Brain pericyte (primary cell): Measurements from ENCODE around the gene KLHL26.

ENCODE experiments used
- DNase-seq: peaks from one replicate; pipeline ENCODE4 v3.0.0-alpha.2; 2012; ENCODE audit warnings: low read depth, low spot score

KLHL26 gene

DNA sequence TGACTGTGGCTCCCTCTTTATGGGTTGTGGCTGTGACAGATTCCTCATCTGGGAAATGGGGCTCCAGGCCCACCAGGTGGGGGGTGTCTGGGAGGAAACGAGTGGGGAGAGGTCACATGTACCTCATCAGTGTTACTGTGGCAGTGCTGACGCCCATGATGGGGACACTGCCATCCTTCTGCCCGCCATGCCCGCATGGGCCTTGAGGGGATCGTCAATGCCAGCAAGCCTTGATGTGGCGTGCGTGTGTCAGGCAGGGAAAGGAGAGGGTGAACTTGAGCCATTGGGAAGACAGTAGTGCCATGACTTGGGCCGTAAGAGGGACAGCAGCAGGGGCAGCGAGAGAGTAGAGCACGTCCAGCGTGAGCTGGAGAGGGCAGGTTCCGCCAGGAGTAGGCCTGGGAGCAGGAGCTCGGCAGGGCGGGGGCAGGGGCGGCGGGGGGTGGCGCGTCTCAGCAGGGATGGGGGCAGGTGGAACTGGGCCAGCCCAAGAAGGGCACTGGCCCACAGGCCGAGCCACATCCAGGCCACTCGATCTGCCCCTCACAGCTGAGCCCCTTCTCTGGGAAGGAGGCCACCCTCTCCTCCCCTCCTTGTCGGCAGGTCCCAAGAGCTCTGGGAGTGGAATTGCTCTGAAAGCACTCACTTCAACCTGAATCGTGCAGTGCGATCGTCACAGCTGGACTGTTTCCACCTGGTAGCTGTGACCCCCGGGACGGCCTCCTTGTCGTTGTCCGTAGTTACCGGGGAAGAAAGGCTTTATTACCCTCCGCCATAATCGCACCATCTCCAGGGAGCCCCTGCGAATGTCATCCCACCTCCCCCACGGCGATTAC is 9.9 kb downstream of the KLHL26 start:
- DNase-seq: no peak

- no peak for DNase-seq
Observed at GRCh38 chr19:18647371-18647767, 10.5 kb downstream of the KLHL26 start.

DNA sequence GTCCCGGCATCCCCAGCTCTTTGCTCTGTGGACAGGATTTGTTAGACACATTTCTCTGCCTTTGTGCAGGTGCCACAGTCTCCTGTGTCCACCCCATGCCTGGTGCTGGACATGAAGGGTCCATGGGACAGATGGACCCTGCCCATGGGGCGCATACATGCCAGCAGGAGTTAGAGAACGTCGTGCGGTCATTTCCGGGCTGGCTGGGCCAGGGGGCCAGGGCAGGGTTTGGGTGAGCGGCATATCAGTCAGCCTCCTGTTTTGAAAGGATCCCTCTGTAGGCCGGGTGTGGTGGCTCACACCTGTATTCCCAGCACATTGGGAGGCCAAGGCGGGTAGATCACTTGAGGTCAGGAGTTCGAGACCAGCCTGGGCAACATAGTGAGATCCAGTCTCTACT is 11.0 kb downstream of the KLHL26 start:
- DNase-seq: no peak

GRCh38 chr19:18648973-18649315 is 12.1 kb downstream of the KLHL26 start:
- DNase-seq: no peak

- peak; percentile 58 for DNase-seq
Observed at GRCh38 chr19:18649371-18650020, 12.7 kb downstream of the KLHL26 start.

DNA sequence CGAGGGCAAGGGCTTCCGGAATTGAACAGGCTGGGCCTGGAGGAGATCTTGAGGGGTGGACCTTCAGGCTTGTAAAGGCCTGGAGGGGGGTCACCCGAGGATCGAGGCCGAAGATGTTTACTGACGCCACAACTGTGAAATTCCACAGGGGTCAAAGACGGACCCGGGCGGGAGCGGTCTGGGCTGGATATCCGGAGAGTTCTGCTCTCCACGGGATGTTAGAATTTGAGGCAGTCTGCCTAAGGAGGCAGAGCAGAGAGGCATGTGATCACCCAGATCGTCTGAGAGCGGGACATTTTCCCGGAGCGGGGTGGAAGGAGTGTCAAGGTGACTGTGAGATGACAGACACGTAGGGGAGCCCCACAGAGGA is 13.2 kb downstream of the KLHL26 start:
- no peak for DNase-seq

DNA sequence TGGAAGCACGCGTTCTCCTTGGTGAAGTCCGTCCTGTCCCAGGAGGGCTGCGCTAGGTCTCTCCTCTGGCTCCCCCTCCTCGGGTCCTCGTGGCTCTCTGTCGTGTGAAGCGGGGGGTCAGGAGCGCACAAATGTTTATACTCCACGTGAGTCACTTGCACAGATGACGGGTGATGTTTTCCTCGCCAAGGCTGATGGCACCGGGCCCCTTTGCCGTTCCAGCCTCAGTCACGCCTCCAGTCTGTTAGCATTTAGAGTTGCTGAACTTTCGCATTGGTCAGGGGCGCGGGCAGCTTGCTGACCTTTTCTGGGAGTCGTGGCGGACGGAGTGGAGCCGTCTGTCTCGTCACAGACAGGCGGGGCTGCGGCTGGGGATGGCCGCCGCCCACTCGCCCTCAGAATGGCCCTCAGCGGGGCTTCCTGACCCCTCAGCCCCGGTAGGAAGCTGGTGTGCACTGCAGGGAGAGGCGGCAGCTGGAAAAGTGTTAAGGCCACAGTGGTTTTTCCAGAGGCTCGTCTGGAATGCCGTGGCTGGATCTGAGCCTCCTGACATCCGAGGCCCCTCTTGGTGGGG is 13.7 kb downstream of the KLHL26 start:
- DNase-seq: no peak

DNA sequence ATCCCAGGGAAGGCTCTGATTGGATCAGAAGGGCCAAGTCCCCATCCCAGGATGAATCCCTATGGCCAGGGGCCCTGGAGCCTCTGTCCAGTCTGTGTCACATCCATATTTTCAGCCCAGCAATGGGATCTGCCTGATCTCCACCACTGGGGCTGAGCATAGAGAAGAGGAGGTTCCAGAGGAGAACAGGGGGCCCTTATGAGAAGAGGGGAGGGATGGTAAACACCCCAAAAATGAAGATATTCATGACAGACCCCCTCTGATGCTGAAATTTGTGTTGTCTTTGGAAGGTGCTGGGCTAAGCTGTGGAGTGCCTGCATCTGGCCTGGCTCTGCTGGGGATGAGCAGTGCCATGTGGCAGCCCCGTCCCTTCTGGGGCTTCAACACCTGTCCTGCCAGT is 14.5 kb downstream of the KLHL26 start:
- DNase-seq: no peak

DNA sequence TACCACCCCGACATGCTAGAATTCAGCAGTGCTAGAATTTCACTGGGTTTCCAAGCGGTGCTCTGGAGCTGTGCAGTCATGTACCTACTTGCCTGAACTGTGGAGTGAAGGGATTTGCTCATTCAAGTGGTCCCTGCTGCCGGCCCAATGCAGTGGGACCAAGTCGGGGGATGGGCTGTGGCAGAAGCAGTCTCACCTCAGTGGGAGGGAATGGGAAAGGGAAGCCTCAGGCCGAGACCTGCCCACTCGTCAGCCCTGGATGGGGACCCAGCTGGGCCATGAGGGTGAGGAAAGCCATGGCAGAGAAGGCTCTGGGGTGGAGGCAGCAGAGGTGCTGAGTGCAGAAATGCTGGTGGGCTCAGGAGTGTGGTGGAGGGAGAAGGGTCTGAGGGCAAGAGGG is 14.9 kb downstream of the KLHL26 start:
- DNase-seq: no peak

GRCh38 chr19:18653853-18654252 is 17.0 kb downstream of the KLHL26 start:
- no peak for DNase-seq

DNA sequence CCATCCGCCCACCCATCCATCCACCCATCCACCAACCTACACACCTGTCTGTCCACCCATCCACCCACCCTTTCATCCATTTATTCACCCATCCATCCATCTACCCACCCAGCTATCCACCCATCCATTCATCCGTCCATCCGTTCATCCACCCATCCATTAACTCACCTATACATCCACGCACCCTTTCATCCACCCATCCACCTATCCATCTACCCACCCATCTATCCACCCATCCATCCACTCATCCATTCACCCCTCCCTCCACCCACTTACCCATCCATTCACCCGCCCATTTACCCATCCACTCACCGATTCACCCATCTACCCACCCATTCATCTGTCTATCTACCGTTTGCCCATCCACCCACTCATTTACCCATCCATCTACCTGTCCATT is 17.6 kb downstream of the KLHL26 start:
- no peak for DNase-seq

DNA sequence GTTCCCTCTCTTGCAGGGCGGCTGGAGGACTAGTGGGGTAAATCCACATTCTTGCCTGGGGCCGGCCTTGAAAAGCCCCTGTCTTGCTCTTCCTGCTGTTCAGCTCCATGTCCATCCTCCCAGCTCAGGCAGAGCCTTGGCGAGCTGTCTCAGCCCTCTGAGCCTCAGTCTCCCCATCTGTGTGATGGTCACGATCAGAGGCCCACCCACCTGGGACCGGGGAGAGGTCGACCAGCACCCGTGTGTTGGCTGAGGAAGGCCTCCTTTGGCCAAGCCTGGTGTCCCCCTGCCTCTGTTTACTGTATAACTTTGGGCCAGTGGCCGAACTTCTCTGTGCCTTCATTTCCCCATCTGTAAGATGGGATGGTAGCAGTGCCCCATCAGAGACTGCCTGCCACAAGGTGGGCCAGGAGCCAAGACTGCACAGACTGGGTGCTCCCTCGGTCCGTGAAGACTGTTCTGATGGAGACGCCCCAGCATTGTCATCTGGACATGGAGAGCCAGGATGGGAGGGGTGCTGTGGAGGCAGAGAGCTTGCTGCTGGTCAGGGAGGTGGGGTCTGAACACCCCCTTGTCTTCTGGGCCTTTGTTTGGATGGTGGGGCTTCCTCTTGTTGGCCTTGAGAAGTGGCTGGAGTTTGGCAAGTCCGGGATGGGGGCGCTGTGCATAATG is 18.5 kb downstream of the KLHL26 start:
- DNase-seq: no peak

DNA sequence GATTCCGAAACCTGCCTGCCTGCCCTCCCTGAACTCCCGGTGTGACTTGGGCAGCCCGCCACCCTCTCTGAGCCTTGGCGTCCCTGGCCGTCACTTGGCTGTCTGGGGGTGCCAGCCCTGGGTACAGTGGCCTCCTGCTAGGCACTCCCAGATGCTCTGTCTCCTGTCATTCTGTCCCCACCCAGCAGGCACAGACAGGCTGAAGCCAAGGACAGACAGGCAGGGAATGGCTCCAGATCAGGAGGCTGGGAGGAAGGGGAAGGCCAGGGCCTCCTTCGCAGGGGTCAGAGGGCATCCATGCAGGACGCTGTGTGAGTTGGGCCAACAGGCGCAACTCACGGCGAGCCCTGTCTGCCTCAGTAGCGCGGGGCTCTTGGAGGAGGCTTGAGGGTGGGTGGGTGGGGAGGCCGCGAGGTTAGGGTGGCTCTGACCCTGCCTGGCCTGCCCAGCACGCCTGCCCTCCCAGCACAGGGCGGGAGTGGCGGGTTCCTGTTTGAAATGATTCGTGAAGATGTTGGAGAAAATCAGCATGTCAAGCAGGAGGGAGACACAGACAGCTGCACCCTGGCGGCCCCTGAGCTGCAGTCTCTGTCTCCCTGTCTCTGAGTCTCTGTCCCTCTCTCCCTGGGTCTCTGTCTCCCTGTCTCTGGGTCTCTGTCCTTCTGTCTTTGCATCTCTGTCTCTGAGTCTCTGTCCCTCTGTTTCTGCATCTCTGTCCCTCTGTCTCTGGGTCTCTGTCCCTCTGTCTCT is 19.7 kb downstream of the KLHL26 start:
- DNase-seq: no peak

DNA sequence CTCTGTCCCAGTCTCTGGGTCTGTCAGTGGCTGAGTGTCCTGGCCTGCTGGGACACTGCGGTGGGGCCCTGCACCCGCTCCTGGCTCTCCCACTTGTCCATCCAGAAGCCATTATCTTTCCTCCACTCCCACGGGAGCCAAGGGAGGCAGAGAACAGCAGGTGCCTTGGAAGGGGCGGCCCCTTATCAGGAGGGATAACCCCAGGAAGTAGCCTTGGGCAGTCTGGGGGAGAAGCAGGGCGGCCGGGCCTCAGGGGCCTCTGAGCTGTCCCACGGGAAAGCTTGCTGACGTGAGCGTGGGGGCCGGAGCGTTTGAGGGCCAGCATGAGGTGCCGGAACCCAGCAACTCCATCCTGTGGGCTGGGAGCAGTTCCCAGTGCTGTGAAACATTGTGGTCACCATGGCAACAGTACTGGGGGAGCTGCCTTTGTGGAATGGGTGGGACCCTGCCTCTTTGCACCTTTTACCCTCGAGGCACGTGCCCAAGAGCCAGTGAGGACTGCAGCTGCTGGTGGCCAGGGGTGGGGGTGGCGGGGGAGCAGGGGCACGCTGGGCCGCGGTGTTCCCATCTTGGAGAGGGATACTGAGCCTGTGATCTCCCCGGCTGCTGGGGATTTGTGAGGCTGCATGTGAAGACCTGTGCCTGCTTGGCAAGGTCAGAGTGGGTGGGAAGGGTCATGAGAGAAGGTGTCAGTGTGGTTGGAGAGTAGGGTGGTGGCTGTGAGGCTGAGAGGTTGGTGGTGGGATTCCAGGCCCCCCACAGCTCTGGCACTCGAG is 20.9 kb downstream of the KLHL26 start:
- DNase-seq: peak; percentile 68

- DNase-seq: no peak
Observed at GRCh38 chr19:18658366-18658855, 21.6 kb downstream of the KLHL26 start.

DNA sequence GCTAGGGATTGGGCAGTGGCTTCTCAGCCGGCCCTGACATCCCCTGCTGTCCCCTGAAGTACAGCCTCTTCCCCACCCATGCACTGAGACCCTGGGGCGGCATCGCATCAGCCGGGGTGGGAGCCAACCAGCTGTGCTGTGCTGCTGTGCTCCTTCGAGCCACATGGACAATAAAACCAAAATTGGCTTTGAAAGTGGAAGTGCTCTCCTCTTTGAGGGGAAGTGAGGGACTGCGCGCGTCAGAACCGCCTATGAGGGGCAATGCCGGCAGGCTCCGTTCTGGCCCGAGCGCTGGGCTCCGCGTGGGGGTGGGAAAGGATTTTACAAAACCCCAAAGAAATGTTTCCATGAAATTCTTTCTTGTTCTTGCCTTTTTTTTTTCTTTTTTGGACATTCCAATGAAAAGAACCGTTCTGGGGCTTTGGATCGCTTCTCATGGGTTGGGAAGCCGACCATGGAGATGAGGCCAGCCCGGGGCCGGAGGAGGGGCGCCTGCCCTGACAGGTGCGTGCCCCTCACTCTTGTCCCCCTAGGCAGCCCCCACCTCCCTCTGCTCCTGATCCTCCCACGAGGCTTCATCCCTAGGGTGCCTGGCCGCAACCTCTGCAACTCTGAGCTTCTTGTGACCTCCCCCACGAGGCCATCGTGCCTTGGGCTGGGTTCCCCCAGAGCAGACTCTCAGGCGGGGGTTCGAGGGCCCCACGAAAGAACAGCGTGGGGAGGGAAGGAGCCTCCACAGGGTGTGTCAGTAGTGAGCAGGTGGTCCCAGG is 22.6 kb downstream of the KLHL26 start:
- DNase-seq: no peak

DNA sequence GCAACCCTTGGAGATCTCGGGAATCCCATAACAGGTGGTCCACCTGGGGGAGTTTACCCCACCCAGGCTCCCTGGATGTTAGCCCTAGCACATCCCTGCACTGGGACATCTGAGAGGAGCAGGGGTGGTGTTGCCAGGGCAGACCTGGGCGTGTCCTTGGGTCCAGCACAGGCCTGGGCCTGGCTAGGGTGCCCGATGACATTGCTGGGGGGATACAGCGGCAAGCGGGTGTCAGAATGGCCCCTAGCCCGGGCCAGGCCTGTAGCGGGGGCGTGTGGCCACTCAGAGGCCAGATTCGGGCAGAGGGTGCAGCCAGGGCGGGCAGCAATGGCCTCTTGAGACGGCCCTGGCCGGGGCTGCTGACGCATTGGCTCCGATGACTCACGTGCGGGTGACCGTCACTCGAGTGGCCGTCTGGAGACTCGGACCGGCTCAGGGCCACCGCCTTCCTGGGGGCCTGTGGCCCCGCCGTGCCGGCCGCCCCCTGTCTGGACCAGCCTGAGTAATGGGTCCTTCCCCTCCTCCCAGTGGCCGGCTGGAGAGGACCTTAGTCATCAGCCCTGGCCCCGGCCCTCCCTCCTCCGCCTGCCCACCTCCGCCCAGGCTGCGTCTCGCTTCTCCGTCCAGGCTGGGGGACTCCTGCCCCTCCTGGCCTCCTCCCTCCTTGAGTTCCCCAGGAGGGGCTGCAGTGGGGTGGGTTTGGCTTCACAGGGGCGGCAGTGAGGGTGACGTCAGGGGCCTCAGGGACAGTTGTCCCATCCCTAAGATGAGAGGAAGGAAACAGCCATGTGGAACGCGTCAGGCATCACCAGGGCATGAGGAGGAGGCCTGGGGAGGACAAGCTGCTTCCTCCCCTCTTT is 23.5 kb downstream of the KLHL26 start:
- no peak for DNase-seq

- DNase-seq: no peak
Observed at GRCh38 chr19:18660939-18661670, 24.3 kb downstream of the KLHL26 start.
